Esophagus muscularis mucosa (tissue), 4 donors: ENCODE data around the gene CPAMD8. TPM values are rescaled to one million over a fixed set of nuclear protein-coding genes. Genes with fewer than 3 reads are reported as not detected.
"Not testable (repeated sequence)": the region's sequence is repeated elsewhere in the genome, so short reads cannot be mapped to it uniquely, and the experiment has no call there.

ENCODE experiments used
- DNase-seq: peaks from one replicate; pipeline ENCODE4 v3.0.0-alpha.2; 2017; ENCODE audit errors: extremely low spot score
- H3K27ac ChIP-seq, 4 donors: fragments of 200-600 bp; sonication (generic); replicated peaks in 1 of 4; 1 replicate in 3 of 4; 2 replicates in 1 of 4; pipeline ENCODE4 v1.5.1; 2016 to 2019; ENCODE audit warnings: mild to moderate bottlenecking in 1 of 4
- H3K27me3 ChIP-seq, 4 donors: fragments of 200-600 bp; sonication (generic); one replicate each; pipeline versions ENCODE4 v1.5.1 to v1.6.0; 2016 to 2019
- H3K36me3 ChIP-seq, 4 donors: fragments of 200-600 bp; sonication (generic); one replicate each; pipeline ENCODE4 v1.5.1; 2016 to 2019
- H3K4me1 ChIP-seq, 4 donors: fragments of 200-600 bp; sonication (generic); one replicate each; pipeline ENCODE4 v1.5.1; 2016 to 2019
- H3K4me3 ChIP-seq, 4 donors: fragments of 200-600 bp; sonication (generic); 1 replicate in 2 of 4; 2 replicates in 2 of 4; pipeline ENCODE4 v1.5.1; 2016 to 2019; ENCODE audit warnings: mild to moderate bottlenecking in 4 of 4, moderate library complexity in 1 of 4
- H3K9me3 ChIP-seq, 4 donors: fragments of 200-600 bp; sonication (generic); 1 replicate in 3 of 4; 2 replicates in 1 of 4; pipeline ENCODE4 v1.5.1; 2016 to 2019
- EP300 ChIP-seq: sonication (generic); formaldehyde crosslinking; IDR thresholded peaks from one replicate; pipeline ENCODE4 v1.6.1; 2017; ENCODE audit warnings: antibody characterized with exemption
- POLR2A ChIP-seq: fragments of 450-650 bp; IDR thresholded peaks from one replicate; pipeline ENCODE4 v1.6.1; 2017; ENCODE audit warnings: antibody characterized with exemption, moderate library complexity, mild to moderate bottlenecking, low read depth
- POLR2AphosphoS5 ChIP-seq, 2 donors: sonication (generic); formaldehyde crosslinking; IDR thresholded peaks; one replicate each; pipeline ENCODE4 v1.6.1; 2017; ENCODE audit warnings: antibody characterized with exemption in 2 of 2
- WGBS: methylation state at CpG from one replicate; pipeline ENCODE4 v1.1.5; 2018; 5-methylcytosine and 5-hydroxymethylcytosine counted together
- intact Hi-C: fragments of 100-400 bp; cut with DNase I; formaldehyde crosslinking; loops from one replicate; pipeline ENCODE4 v1.15.1; 2023
- total RNA-seq, 4 donors: library from RNA; depleted of rRNA; stranded (reverse); fragments of >200 nt; gene quantifications; one replicate each; pipeline versions ENCODE4 v1.1.0 to v1.2.1, GENCODE V29; 2016
- TF ChIP-seq, protein P1 (sequence below), 3 experiments: fragments of 200-600 bp in 2 of 3; fragments of 450-650 bp in 1 of 3; sonication (generic) in 2 of 3; IDR thresholded peaks; one replicate each; pipeline ENCODE4 v1.5.1; 2017 to 2019; ENCODE audit warnings: antibody characterized with exemption in 3 of 3, mild to moderate bottlenecking in 2 of 3, moderate library complexity in 1 of 3

Gene CPAMD8
- total RNA-seq, 4 donors from 2014 or later = 9.6 to 21.0 (median 13.0) TPM

DNA sequence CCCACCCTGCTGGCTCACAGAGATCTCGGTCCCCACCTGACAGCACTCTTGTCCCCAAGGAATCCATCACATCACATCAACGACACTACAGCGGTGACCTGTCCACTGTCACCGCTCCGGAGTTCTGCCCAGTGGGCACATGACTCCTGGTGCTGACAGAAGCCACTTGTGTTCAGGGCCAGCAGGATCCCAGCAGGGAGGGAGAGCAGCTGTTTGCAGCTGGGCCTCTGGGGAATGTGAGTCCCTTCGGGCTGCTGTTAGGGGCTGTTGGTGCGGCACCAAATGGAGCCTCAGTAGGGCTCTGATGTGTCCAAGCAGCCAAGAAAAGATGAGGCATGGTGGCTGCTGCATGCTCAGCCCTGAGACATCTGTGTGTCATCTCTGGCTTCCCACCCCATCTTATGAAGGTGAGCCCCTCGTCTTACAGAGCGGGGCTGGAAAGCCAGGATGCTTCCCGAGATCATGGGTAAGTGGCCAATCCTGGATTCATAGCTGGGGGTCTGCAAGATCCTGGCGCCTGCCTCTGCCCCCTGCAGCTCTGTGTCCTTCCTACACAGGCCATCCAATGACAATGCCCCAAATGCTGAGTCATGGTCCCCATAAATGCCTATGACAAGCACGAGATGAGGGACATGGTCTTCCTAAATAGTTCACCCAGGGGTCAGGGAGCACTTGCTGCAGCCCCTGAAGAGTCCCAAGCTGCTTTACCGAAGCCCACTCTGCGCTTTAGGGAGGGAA lies 81.8 kb downstream of the CPAMD8 start:
- Histone ChIP-seq H3K9me3 (no peaks in the 10 kb centered on the region), H3K27me3 (peaks cover 0 to 9% (median 0%) of the 10 kb centered on the region in 4 donors), H3K4me3 (no peak overlapping the region), H3K36me3 (peaks cover 0 to 30% (median 0%) of the 10 kb centered on the region in 4 donors), H3K27ac (no peak overlapping the region), H3K4me1 (peaks cover 0 to 7% (median 0%) of the 10 kb centered on the region in 4 donors)
- 87% methylated on average over 9 of the region's 14 CpGs for WGBS
- no peak for DNase-seq
- TF ChIP-seq POLR2AphosphoS5 (IDR thresholded peaks at IDR 0.05) = no peak
- TF ChIP-seq, protein P1, sequence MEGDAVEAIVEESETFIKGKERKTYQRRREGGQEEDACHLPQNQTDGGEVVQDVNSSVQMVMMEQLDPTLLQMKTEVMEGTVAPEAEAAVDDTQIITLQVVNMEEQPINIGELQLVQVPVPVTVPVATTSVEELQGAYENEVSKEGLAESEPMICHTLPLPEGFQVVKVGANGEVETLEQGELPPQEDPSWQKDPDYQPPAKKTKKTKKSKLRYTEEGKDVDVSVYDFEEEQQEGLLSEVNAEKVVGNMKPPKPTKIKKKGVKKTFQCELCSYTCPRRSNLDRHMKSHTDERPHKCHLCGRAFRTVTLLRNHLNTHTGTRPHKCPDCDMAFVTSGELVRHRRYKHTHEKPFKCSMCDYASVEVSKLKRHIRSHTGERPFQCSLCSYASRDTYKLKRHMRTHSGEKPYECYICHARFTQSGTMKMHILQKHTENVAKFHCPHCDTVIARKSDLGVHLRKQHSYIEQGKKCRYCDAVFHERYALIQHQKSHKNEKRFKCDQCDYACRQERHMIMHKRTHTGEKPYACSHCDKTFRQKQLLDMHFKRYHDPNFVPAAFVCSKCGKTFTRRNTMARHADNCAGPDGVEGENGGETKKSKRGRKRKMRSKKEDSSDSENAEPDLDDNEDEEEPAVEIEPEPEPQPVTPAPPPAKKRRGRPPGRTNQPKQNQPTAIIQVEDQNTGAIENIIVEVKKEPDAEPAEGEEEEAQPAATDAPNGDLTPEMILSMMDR (IDR thresholded peaks at IDR 0.05) = no peak
- no peak for TF ChIP-seq EP300
- intact Hi-C loops = no loop called here

- no peak for TF ChIP-seq POLR2AphosphoS5 (IDR thresholded peaks at IDR 0.05)
- TF ChIP-seq, protein P1 (IDR thresholded peaks at IDR 0.05) = no peak
- TF ChIP-seq EP300 = no peak
- no peak for TF ChIP-seq POLR2A
- Histone ChIP-seq H3K9me3 (no peaks in the 10 kb centered on the region), H3K4me1 (peaks cover 0 to 7% (median 0%) of the 10 kb centered on the region in 4 donors), H3K36me3 (peaks cover 0 to 33% (median 0%) of the 10 kb centered on the region in 4 donors), H3K27ac (no peak overlapping the region), H3K27me3 (peaks cover 0 to 2% (median 0%) of the 10 kb centered on the region in 4 donors), H3K4me3 (no peak overlapping the region)
- 92% methylated on average over 13 of the region's 13 CpGs for WGBS
- intact Hi-C loops = no loop called here
- DNase-seq = no peak
Observed at GRCh38 chr19:16943942-16944625, 82.5 kb downstream of the CPAMD8 start.

- H3K4me3 ChIP-seq, H3K27ac ChIP-seq, H3K27me3 ChIP-seq, DNase-seq, H3K9me3 ChIP-seq, intact Hi-C loops, H3K4me1 ChIP-seq: not testable (repeated sequence)
- WGBS = 92% methylated on average over 7 of the region's 7 CpGs
- H3K36me3 ChIP-seq = peaks cover 0 to 36% (median 0%) of the 10 kb centered on the region in 4 donors
Observed at GRCh38 chr19:16943090-16943489, 83.5 kb downstream of the CPAMD8 start.

GRCh38 chr19:16942583-16942982 lies 84.0 kb downstream of the CPAMD8 start:
- no peaks in the 10 kb centered on the region for H3K9me3 ChIP-seq
- no peaks in the 10 kb centered on the region for H3K27me3 ChIP-seq
- intact Hi-C loops = no loop called here
- H3K4me3 ChIP-seq = no peak overlapping the region
- 75% methylated on average over 5 of the region's 6 CpGs for WGBS
- peaks cover 0 to 7% (median 0%) of the 10 kb centered on the region in 4 donors for H3K4me1 ChIP-seq
- no peak for DNase-seq
- TF ChIP-seq POLR2AphosphoS5 (IDR thresholded peaks at IDR 0.05) = no peak
- no peak for TF ChIP-seq EP300
- no peak overlapping the region for H3K27ac ChIP-seq
- H3K36me3 ChIP-seq = peaks cover 0 to 36% (median 0%) of the 10 kb centered on the region in 4 donors

DNA sequence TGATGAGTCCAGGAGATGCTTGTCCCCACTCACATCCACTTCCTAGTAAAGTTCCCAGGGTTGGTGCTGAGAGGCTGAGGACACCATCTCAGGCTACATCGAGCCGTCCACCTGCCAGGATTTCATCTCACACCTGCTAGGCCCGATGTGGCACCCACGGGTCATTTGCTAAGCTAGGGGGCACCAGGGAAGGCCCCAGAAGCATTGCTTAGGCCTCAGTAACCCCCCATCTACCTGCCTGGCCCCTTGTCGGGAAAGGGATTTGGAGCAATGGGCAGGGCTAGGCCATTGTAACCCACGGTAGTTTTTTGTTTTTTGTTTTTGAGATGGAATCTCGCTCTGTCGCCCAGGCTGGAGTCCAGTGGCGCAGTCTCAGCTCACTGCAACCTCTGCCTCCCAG lies 86.0 kb downstream of the CPAMD8 start:
- Histone ChIP-seq H3K4me3 (no peak overlapping the region), H3K27me3 (no peaks in the 10 kb centered on the region), H3K36me3 (peaks cover 0 to 39% (median 0%) of the 10 kb centered on the region in 4 donors), H3K4me1 (peaks cover 0 to 7% (median 0%) of the 10 kb centered on the region in 4 donors), H3K9me3 (no peaks in the 10 kb centered on the region), H3K27ac (no peak overlapping the region)
- intact Hi-C loops = no loop called here
- WGBS = 84% methylated on average over 8 of the region's 9 CpGs
- TF ChIP-seq EP300 = no peak
- DNase-seq = no peak

DNA sequence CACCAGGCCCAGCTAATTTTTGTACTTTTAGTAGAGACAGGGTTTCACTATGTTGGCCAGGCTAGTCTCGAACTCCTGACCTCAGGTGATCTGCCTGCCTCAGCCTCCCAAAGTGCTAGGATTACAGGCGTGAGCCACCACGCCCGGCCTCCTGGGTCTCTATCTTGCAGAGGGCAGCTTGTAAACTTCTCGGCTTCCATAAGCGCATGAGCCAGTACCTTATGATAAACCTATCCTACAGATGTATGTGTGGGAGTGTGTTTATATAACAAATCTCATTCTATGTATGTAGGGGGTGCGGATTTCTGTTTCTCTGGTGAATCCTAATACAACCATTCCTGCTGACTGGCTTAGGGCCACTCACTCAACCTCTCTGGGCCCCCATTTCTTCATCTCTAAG lies 86.5 kb downstream of the CPAMD8 start:
- H3K27ac ChIP-seq = not testable (repeated sequence)

More for the DNA sequence above, 86.5 kb downstream of the CPAMD8 start:
- DNase-seq, H3K4me3 ChIP-seq, H3K9me3 ChIP-seq, intact Hi-C loops, H3K27me3 ChIP-seq, H3K4me1 ChIP-seq: not testable (repeated sequence)
- WGBS = 97% methylated on average over 7 of the region's 7 CpGs
- peaks cover 0 to 33% (median 0%) of the 10 kb centered on the region in 4 donors for H3K36me3 ChIP-seq
